NCI-H2196 (cell line): Measurements from ENCODE around the gene SVIL.

Experiments used
- DNase-seq: peaks from one replicate; lab custom pipeline; 2025; ENCODE audit not compliant: unreplicated experiment; lab: John Stamatoyannopoulos, UW

SVIL gene

GRCh38 chr10:29634764-29635625 is at the start of gene SVIL:
Gene SVIL, minus strand, starts transcription at chr10:29634971. Its CDS starts 79,913 bp downstream, at chr10:29555058.
- DNase-seq = no peak

- DNase-seq = no peak
These were observed 47.1 kb upstream of the SVIL start for GRCh38 chr10:29681676-29682448.

GRCh38 chr10:29680091-29680490 is 45.3 kb upstream of the SVIL start:
- DNase-seq = no peak

GRCh38 chr10:29676732-29677131 is 42.0 kb upstream of the SVIL start:
- DNase-seq = no peak

- no peak for DNase-seq
These were observed 41.2 kb upstream of the SVIL start for GRCh38 chr10:29675984-29676383.

- no peak for DNase-seq
These were observed 37.2 kb upstream of the SVIL start for GRCh38 chr10:29671968-29672367.

- no peak for DNase-seq
These were observed 36.5 kb upstream of the SVIL start for GRCh38 chr10:29671228-29671780.

GRCh38 chr10:29670761-29671160 is 36.0 kb upstream of the SVIL start:
- DNase-seq = no peak

- no peak for DNase-seq
These were observed 34.4 kb upstream of the SVIL start for GRCh38 chr10:29669149-29669548.

- DNase-seq = no peak
These were observed 33.9 kb upstream of the SVIL start for GRCh38 chr10:29668628-29669027.

- no peak for DNase-seq
These were observed 32.4 kb upstream of the SVIL start for GRCh38 chr10:29667191-29667590.

GRCh38 chr10:29666201-29666600 is 31.4 kb upstream of the SVIL start:
- DNase-seq = no peak

- DNase-seq = no peak
These were observed 28.9 kb upstream of the SVIL start for GRCh38 chr10:29663718-29664117.

- peak; percentile 15 for DNase-seq
These were observed 24.5 kb upstream of the SVIL start for GRCh38 chr10:29658984-29659965.

GRCh38 chr10:29657719-29658274 is 23.0 kb upstream of the SVIL start:
- no peak for DNase-seq

- DNase-seq = no peak
These were observed 21.8 kb upstream of the SVIL start for GRCh38 chr10:29656451-29656992.

- DNase-seq = no peak
These were observed 17.4 kb upstream of the SVIL start for GRCh38 chr10:29652192-29652591.

- DNase-seq = no peak
These were observed 17.0 kb upstream of the SVIL start for GRCh38 chr10:29651767-29652166.

GRCh38 chr10:29650552-29650944 is 15.8 kb upstream of the SVIL start:
- no peak for DNase-seq
